Esophagus muscularis mucosa (tissue), 4 donors: ENCODE results near the gene ADAMTS1. TPM values are rescaled to one million over a fixed set of nuclear protein-coding genes. Genes with fewer than 3 reads are reported as not detected.
"Not testable (repeated sequence)": the region's sequence is repeated elsewhere in the genome, so short reads cannot be mapped to it uniquely, and the experiment has no call there.

Experiments used
- DNase-seq: peaks from one replicate; pipeline ENCODE4 v3.0.0-alpha.2; 2017; ENCODE audit errors: extremely low spot score
- H3K27ac ChIP-seq, 4 donors: fragments of 200-600 bp; sonication (generic); replicated peaks in 1 of 4; 1 replicate in 3 of 4; 2 replicates in 1 of 4; pipeline ENCODE4 v1.5.1; 2016 to 2019; ENCODE audit warnings: mild to moderate bottlenecking in 1 of 4
- H3K27me3 ChIP-seq, 4 donors: fragments of 200-600 bp; sonication (generic); one replicate each; pipeline versions ENCODE4 v1.5.1 to v1.6.0; 2016 to 2019
- H3K36me3 ChIP-seq, 4 donors: fragments of 200-600 bp; sonication (generic); one replicate each; pipeline ENCODE4 v1.5.1; 2016 to 2019
- H3K4me1 ChIP-seq, 4 donors: fragments of 200-600 bp; sonication (generic); one replicate each; pipeline ENCODE4 v1.5.1; 2016 to 2019
- H3K4me3 ChIP-seq, 4 donors: fragments of 200-600 bp; sonication (generic); 1 replicate in 2 of 4; 2 replicates in 2 of 4; pipeline ENCODE4 v1.5.1; 2016 to 2019; ENCODE audit warnings: mild to moderate bottlenecking in 4 of 4, moderate library complexity in 1 of 4
- H3K9me3 ChIP-seq, 4 donors: fragments of 200-600 bp; sonication (generic); 1 replicate in 3 of 4; 2 replicates in 1 of 4; pipeline ENCODE4 v1.5.1; 2016 to 2019
- CTCF ChIP-seq, 3 experiments: fragments of 200-600 bp in 2 of 3; fragments of 450-650 bp in 1 of 3; sonication (generic) in 2 of 3; IDR thresholded peaks; one replicate each; pipeline ENCODE4 v1.5.1; 2017 to 2019; ENCODE audit warnings: antibody characterized with exemption in 3 of 3, mild to moderate bottlenecking in 2 of 3, moderate library complexity in 1 of 3
- EP300 ChIP-seq: sonication (generic); formaldehyde crosslinking; IDR thresholded peaks from one replicate; pipeline ENCODE4 v1.6.1; 2017; ENCODE audit warnings: antibody characterized with exemption
- POLR2A ChIP-seq: fragments of 450-650 bp; IDR thresholded peaks from one replicate; pipeline ENCODE4 v1.6.1; 2017; ENCODE audit warnings: antibody characterized with exemption, moderate library complexity, mild to moderate bottlenecking, low read depth
- POLR2AphosphoS5 ChIP-seq, 2 donors: sonication (generic); formaldehyde crosslinking; IDR thresholded peaks; one replicate each; pipeline ENCODE4 v1.6.1; 2017; ENCODE audit warnings: antibody characterized with exemption in 2 of 2
- WGBS: methylation state at CpG from one replicate; pipeline ENCODE4 v1.1.5; 2018; 5-methylcytosine and 5-hydroxymethylcytosine counted together
- intact Hi-C: fragments of 100-400 bp; cut with DNase I; formaldehyde crosslinking; loops from one replicate; pipeline ENCODE4 v1.15.1; 2023
- total RNA-seq, 4 donors: library from RNA; depleted of rRNA; stranded (reverse); fragments of >200 nt; gene quantifications; one replicate each; pipeline versions ENCODE4 v1.1.0 to v1.2.1, GENCODE V29; 2016

ADAMTS1 gene
- total RNA-seq, 4 donors from 2014 or later, result 60.6 to 164 (median 123) TPM

- Histone ChIP-seq H3K27me3 (no peaks in the 10 kb centered on the region), H3K4me1 (no peaks in the 10 kb centered on the region), H3K27ac (no peak overlapping the region), H3K9me3 (peaks cover 0 to 9% (median 7%) of the 10 kb centered on the region in 4 donors), H3K4me3 (no peak overlapping the region), H3K36me3 (no peaks in the 10 kb centered on the region)
- no peak for TF ChIP-seq EP300
- no peak for TF ChIP-seq CTCF (IDR thresholded peaks at IDR 0.05)
- no peak for TF ChIP-seq POLR2AphosphoS5 (IDR thresholded peaks at IDR 0.05)
- no peak for TF ChIP-seq POLR2A
- no peak for DNase-seq
- 95% methylated on average over 1 of the region's 1 CpG for WGBS
- intact Hi-C loops, result no loop called here
Measured at GRCh38 chr21:26874347-26874746, 29.1 kb upstream of the ADAMTS1 start.

GRCh38 chr21:26865857-26866256 is 20.6 kb upstream of the ADAMTS1 start:
- no peak for DNase-seq
- 92% methylated on average over 3 of the region's 3 CpGs for WGBS
- H3K36me3 ChIP-seq, result no peaks in the 10 kb centered on the region
- H3K4me1 ChIP-seq, result no peaks in the 10 kb centered on the region
- intact Hi-C loops, result no loop called here
- no peak overlapping the region for H3K27ac ChIP-seq
- no peak for TF ChIP-seq POLR2A
- TF ChIP-seq EP300, result no peak
- TF ChIP-seq CTCF (IDR thresholded peaks at IDR 0.05), result no peak
- TF ChIP-seq POLR2AphosphoS5 (IDR thresholded peaks at IDR 0.05), result no peak
- no peaks in the 10 kb centered on the region for H3K27me3 ChIP-seq
- no peaks in the 10 kb centered on the region for H3K9me3 ChIP-seq
- no peak overlapping the region for H3K4me3 ChIP-seq

- H3K27me3 ChIP-seq, H3K9me3 ChIP-seq, H3K4me1 ChIP-seq, H3K4me3 ChIP-seq, H3K36me3 ChIP-seq, intact Hi-C loops, DNase-seq, H3K27ac ChIP-seq: not testable (repeated sequence)
- WGBS, result 98% methylated on average over 7 of the region's 7 CpGs
Measured at GRCh38 chr21:26856871-26857350, 11.7 kb upstream of the ADAMTS1 start.

GRCh38 chr21:26854695-26855094 is 9.5 kb upstream of the ADAMTS1 start:
- DNase-seq, H3K27me3 ChIP-seq, H3K4me3 ChIP-seq, H3K27ac ChIP-seq, H3K36me3 ChIP-seq, H3K4me1 ChIP-seq, H3K9me3 ChIP-seq: not testable (repeated sequence)
- intact Hi-C loops, result loop anchor here (5.0 kb wide), 3 partner anchors 713 to 1483 kb away; no protein-coding TSS in a partner anchor
- WGBS, result 98% methylated on average over 14 of the region's 14 CpGs

- H3K9me3 ChIP-seq, result no peaks in the 10 kb centered on the region
- DNase-seq, result no peak
- 96% methylated on average over 3 of the region's 3 CpGs for WGBS
- TF ChIP-seq EP300 (no peak), POLR2AphosphoS5 (IDR thresholded peaks at IDR 0.05) (no peak), POLR2A (no peak), CTCF (IDR thresholded peaks at IDR 0.05) (no peak)
- intact Hi-C loops, result loop anchor here (5.0 kb wide), 3 partner anchors 715 to 1485 kb away; no protein-coding TSS in a partner anchor
- H3K4me1 ChIP-seq, result peaks cover 1 to 14% (median 9%) of the 10 kb centered on the region in 4 donors
- no peaks in the 10 kb centered on the region for H3K36me3 ChIP-seq
- H3K27me3 ChIP-seq, result no peaks in the 10 kb centered on the region
- no peak overlapping the region for H3K4me3 ChIP-seq
- no peak overlapping the region for H3K27ac ChIP-seq
Measured at GRCh38 chr21:26852423-26852822, 7.2 kb upstream of the ADAMTS1 start.
